HG03064 (cell line): ENCODE measurements around the gene STEAP1.
"Not testable (repeated sequence)": the region's sequence is repeated elsewhere in the genome, so short reads cannot be mapped to it uniquely, and the experiment has no call there.

Source experiments
- ATAC-seq: cut with Tn5 transposase; IDR thresholded peaks from one replicate; pipeline ENCODE4 v1.9.1; 2021; ENCODE audit warnings: low read depth; ENCODE audit not compliant: unreplicated experiment

STEAP1 gene

DNA sequence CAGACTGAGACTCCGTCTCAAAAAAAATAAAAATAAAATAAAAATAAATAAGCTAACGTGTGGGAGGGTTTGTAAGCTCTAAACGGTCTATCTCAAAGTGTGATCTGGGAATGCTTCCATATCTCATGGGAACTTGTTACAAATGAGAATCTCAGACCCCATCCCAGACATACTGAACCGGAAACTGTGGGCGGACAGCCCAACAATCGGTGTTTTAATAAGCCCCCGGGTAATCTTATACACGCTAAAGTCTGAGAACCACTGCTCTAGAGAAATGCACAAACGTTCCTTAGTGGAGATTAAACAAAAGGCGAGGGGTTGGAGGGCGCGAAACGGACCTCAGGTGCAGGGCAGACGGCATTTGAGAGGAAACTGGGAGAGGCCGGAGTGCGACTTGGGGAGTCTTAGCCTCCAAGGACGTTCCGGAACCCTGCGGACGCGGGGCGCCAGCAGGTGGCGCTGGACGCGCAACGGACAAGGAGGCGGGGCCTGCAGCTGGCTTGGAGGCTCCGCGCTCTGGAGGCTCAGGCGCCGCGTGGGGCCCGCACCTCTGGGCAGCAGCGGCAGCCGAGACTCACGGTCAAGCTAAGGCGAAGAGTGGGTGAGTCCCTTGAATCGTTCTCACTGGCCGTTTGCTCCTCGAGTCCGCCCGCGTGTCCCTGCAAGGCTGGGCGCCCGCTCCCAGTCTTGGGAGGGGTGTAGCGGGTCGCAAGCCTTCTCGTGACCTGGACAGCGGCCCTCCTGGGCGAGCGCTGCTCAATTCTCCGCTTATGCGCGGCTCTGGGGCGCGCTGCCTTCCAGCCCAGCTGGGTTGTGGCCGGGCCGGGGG, at the start of gene STEAP1:
STEAP1 (plus strand) TSS at position 527 of the 829 bp plus-strand sequence. CDS start 5,320 bp downstream, outside the sequence.
- ATAC-seq, result peak; percentile 97

DNA sequence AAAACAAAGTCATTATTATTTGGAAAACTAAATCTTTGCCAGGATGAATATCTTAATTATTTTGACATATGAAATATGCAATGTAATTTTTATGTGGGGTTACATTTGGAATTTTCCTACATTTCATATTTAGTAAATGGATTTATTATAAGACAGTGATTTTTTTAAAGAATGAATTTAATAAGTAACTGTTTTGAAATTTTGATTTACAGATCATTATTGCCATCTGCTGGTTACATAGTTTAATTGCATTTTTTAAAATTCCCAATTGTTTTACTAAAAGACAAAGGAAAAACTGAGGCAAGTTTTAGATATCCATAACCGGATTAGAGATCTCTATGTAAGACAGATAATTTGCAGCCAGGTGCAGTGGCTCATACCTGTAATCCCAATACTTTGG, 39.3 kb upstream of the STEAP1 start:
- not testable (repeated sequence) for ATAC-seq

DNA sequence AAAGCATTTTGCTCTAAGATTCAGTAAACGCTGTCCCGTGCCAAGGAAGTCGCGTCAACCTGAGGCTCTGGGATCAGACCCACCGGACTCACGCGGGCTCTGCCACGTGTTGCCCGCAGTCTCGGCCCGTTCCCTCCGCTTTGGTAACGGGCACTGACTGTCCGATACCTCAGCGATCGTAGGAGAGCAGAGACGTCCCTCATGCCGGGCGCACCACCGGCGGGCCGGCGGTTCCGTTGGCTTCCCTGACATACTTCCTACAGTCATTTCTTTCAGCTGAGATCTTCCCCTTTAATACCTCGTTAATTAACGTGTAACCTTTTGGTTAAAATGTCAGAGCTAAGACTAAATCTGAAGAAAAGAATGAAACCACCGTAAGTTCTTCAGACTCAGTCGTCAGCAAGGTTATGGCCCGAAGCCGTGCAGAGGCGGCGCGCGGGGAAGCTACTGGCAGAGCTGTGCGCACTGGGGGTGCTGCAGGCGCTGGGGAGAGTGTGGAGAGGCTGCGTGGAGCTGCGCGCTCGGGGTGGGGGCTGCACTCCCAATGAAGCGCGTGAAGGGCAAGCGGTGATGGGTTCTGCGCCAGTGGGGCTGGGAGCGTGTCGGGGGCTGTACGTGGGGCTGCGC, 35.6 kb upstream of the STEAP1 start:
- not testable (repeated sequence) for ATAC-seq

DNA sequence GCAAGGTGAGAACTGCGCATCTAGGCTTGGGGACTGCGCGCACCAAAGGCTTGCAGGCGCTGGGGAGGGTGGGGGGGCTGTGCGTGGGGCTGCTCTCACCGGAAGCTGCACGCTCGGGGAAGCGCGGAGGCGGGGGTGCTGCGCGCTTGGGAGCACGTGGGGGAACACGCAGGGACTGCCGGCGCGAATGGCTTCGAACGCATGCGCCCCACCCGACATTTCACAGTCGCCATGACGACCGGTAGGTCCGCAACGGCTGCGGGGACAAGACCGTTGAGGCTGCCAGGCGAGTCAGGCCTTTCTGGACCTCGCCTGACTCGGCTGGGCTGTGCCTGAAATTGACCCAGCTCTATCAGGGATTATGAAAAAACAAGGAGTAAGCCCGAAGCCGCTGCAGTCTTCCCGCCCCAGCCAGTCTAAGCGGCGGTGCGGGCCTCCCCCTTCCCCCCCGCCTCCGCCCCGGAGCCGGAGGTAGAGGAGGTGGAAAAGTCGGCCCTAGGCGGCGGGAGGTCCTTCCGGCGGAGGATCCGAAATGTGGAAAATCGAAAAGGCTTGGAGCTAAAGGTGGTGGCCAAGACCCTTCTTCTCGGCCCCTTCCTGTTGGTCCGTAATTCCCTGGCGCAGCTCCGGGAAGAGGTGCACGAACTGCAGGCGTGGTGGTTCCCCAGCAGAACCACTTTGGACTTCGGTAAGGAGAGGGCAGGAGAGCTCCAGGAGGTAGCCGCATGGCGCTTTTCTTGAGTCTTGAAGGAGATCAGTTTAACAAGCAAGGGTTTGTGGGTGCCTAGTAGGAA, 34.9 kb upstream of the STEAP1 start:
- no peak for ATAC-seq

DNA sequence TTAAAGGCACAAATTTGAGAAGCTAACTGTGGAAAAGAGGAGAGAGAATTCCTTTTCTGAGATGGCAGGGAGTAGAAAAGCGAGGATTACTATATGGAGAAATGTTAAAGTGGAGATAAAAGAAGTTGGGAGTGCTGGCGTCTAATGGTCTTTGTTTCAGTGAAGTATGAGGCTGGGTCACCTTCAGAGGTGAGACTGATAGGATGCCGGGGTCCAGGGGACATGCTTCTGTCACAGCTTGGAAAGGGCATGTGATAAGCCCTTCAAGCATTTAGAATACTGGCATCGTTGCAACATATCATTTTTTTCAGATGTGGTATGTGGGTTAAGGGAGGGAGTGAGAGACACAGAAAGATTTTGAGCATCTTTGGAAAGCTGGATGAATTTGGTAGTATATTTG, 34.1 kb upstream of the STEAP1 start:
- ATAC-seq, result not testable (repeated sequence)

DNA sequence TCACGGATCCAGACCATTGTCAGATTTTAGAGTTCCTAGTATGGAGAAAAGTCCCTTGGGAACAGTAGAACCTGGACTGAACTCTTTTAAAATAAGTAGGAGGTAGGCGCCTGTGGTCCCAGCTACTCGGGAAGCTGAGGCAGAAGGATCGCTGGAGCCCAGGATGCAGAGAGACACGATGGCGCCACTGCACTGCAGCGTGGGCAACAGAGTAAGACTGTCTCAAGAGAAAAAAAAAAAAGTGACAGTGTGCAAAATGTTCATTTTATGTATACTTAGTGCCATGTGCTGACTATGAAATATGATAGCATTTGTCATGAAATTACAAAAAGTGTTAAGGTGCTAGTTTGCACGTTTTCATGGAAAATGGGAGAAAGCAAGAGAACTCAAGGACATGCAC, 22.5 kb upstream of the STEAP1 start:
- ATAC-seq, result not testable (repeated sequence)

DNA sequence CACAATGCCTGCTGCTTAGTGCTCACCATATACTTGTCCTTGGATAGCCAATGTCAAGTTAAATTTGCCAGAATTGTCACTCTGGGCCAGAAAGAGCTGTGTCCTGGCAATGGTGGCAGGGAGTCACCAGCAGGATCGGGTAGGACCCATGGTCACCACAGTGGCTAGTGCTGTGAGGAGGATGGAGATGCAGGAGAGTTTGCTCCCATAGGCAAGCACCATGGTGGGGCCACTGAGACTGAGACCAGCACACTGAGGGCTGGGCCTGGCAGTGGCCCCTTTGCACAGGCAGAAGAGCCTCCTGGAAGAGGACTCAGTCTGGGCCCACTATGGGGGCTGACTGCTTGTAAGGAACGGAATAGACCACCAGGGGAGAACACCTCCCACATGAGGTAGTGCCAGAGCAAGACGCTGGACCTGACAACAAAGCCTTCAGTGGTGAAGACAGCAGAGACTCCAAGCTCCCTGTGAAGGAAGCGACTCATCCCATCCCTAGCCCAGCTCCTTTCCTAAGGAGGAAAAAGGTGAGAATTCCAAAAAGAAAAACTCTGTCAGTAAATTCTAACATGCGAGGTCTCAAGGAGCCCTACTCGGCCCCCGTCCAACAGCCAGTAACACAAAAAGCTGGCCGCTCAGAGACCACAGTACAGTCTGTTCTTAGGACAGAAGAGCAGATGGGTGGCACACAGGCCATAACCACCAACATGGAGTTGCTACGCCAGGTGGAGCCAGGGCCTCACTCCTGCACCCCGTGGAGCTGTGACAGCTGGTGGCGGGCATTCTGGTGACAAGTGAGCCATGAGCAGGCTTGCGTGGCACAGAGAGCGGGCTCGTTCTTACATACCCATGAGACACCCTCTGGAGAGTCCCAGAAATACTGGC, 6.9 kb upstream of the STEAP1 start:
- ATAC-seq, result not testable (repeated sequence)

DNA sequence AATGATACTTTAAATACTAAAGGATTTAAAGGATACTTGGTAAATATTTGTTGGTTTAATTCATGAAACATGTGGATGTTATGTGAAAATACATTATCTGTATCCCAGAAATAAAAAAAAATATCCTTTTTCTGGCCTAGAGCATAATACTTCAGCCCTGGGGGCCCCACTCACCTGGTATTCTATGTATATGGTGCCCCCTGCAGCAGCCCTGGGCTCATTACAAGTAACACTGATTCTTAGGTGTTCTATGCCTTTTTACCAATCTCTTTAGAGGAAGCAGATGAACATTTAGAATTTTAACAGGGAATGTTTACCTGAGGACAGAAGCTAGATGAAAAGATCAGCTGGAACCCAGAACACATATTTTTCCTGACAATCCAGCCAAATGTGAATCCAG, 4.8 kb upstream of the STEAP1 start:
- ATAC-seq, result not testable (repeated sequence)

DNA sequence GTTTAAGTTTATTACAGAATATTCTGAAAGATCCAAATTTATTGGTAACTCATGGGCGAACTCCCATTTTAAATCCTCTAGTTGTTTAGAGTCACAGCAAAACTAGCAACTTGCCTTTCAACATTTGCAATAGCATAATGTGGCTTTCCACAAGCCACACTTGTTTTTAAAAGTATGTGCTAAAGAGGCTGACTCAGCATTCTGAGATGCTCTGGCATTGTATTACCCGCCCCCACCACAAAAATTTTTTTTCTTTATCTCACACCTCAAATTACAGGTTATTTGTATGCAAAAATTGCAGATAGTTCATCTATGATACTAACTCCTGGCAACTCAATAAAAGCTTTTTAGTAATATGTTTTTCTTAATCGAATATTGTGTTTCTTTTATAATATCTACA, 2.4 kb upstream of the STEAP1 start:
- not testable (repeated sequence) for ATAC-seq

DNA sequence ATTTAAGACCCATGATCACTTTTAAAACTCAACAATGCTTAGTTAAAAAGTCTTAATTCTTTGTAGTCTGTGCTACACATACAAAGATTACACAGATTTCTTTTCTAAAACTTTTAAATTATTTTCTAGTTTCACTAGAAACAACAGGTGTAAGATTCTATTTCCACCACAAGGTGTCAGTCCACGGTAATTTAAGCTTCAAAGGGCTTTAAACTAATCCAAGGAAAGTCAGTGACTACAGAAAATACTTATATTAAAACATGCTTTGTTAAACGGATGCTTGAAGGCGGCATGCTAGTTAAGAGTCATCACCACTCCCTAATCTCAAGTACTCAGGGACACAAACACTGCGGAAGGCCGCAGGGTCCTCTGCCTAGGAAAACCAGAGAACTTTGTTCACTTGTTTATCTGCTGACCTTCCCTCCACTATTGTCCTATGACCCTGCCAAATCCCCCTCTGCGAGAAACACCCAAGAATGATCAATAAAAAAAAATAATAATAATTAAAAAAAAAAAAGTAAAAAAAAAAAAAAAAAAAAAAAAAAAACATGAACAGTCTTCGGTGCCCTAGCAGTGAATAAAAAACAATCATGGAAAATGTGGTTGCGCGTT, 1.5 kb upstream of the STEAP1 start:
- not testable (repeated sequence) for ATAC-seq

DNA sequence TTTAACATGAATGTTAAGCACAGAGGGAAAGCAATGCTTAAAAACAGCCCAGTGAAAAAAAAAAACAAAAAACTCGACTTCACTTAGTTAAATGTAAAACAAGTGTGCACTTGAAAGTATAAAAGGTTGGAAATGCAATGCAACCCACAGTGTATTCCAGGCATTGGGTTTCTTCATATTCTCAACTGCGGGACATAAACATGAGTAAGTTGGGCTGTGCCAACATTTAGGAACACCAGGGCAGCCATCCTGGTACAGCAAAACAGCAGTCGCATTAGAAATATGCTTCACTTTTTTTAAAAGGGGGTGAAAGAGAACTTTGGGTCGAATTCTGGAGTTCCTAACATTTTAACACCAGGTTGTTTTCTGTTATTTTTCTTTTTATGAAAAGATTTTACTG, 937 bp downstream of the STEAP1 start:
- no peak for ATAC-seq

DNA sequence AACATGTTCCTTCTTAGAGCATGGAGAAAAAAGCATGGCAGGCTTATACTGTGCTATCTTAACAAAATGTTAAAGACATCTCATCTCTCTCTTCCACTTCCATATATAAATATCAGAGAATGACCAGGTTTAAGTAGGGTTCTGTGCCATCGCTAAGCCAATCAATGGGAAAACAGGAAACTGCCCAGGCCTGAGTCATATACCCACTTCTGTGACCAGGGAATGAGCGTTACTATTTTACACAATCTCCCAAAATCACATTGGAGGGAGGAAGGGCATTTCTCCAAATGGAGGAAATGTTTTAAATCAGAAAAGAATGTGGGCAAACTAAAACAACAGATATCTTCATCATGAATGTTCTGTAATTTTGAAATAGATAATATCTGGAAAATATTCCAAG, 3.1 kb downstream of the STEAP1 start:
- ATAC-seq, result not testable (repeated sequence)

DNA sequence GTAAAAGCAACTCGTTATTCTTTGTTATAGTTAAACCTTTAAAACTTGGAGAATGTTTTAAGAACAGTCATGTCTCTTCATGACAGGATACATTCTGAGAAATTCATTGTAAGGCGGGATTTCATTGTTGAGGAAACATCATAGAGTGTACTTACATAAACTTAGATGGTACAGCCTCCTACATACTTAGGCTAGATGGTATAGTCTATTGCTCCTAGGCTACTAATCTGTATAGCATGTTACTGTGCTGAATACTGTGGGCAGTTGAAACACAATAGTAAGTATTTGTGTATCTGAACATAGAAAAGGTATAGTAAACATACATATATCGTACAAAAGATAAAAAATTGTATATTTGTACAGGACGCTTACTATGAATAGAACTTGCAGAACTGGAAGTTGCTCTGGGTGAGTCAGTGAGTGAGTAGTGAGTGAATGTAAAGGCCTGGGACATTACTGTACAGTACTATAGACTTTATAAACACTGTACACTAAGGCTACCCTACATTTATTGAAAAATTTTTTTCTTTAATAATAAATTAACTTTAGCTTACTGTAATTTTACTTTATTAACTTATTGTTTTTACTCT, 3.6 kb downstream of the STEAP1 start:
- ATAC-seq, result not testable (repeated sequence)

DNA sequence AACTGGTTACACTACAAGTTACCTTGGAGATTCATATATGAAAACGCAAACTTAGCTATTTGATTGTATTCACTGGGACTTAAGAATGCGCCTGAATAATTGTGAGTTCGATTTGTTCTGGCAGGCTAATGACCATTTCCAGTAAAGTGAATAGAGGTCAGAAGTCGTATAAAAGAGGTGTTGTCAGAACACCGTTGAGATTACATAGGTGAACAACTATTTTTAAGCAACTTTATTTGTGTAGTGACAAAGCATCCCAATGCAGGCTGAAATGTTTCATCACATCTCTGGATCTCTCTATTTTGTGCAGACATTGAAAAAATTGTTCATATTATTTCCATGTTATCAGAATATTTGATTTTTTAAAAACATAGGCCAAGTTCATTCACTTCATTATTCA, 9.3 kb downstream of the STEAP1 start:
- no peak for ATAC-seq

DNA sequence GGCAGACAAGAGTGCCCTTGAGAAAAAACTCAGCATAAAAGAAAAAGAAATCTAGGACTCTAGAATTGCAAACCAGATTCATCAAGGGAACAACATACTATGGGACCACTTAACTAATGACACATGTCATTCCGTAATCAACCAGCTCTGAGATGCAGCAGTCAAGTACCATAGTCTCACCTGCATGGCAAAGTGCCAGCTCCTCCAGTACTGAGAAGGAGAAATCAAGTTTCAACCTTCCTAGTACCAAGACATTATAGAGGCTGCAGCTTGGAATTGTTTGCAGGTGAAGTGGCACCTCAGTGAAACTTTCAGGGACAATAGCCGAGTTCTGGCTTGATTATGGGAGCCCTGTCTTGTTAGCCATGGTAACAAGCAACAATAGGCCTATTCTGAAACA, 11.5 kb downstream of the STEAP1 start:
- no peak for ATAC-seq

DNA sequence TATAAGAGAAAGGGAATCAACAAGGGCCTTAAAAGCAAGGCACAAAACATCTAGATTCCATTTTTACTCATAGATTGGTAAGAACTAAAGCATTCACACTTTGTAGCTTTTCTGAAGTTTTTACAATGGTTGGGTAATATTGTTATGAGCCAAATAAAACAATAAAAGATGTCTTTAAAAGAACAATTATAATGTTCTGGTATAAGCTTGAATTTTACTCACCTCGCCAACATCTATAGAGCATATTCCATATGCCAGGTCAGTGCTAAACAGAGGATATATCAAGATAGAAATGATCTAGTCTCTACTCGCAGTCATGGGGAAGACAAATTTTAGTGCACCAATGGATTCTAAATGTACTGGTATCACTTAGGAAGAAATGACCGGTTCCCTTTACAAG, 11.9 kb downstream of the STEAP1 start:
- no peak for ATAC-seq

DNA sequence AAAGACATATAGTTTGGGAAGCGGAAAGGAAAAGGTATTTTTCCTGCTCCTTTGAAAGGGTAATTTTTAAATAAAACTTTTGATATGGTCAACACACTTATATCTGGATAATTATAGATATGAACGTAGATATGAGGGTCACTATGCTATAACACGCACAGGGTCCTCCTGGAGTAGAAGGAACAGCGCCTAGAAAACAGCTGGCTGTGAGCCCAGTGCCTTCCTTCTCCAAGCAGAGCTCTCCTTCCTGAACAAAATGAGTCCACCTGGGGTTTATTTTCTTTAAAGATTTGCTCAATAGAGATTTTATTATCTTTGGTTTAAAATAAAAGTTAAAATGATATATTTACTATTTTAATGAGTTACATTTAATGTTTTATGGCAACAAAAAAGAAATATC, 13.1 kb downstream of the STEAP1 start:
- ATAC-seq, result no peak

DNA sequence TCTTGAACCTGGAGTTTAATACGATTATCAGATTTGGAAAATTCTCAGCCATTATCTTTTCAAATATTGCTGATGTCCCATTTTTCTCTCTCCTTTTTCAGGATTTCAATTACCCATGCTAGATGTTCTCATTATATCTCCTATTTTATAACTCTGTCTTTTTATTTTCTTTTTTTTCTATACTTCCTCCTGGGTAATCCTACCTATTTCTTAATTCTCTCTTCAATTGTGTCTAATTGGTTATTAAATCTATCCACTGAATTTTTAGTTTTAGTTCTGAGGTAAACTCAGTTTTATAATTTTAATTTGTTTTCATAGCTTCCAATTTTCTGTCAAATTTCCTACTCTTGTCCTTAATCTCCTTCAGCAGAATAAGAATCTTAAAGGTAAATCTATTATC, 15.6 kb downstream of the STEAP1 start:
- ATAC-seq, result no peak

DNA sequence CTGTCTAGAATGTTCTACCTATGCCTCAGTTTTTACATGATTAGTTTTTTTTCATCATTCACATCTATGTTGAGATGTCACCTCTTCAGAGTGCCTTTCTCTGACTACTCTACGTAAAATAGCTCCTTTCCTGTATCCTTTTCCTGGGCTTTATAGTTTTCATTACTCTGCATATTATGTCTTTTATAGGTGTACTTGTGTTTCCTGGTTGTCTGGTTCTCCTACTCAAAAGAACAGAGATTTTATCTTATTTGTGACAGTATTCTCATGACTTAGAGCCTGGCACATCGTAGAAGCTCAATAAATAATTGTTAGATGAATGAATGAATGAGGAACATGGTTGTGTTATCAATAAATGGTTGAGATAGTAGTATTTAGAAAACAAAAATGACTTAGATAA, 17.9 kb downstream of the STEAP1 start:
- ATAC-seq, result no peak
